ENCODE measurements around the gene TNNC2.

- TF ChIP-seq CTCF (conservative IDR thresholded peaks at IDR 0.05 in 1 of 2, IDR thresholded peaks at IDR 0.05 in 1 of 2; ENCODE audit: extremely low read depth in 1 of 2, insufficient read depth in 1 of 2, low read depth in 1 of 2, low read length in 2 of 2): no peak
- TF ChIP-seq EZH2 (IDR thresholded peaks at IDR 0.05; ENCODE audit: borderline replicate concordance, low read length): no peak
Observed at GRCh38 chr20:45776931-45777330, 50.2 kb downstream of the TNNC2 start.
